Heart left ventricle (tissue), 16 donors: ENCODE measurements around the gene GREB1. TPM values are rescaled to one million over a fixed set of nuclear protein-coding genes. Genes with fewer than 3 reads are reported as not detected.

Experiments
- ATAC-seq, 4 donors: fragments of 200-7000 bp; cut with Tn5 transposase; one replicate each; pipeline ENCODE4 v1.9.1; 2020 to 2022; ENCODE audit warnings: moderate library complexity in 4 of 4, mild to moderate bottlenecking in 3 of 4, moderate number of reproducible peaks in 1 of 4
- DNase-seq, 5 donors: peaks; one replicate each; pipeline ENCODE4 v3.0.0-alpha.2; 2020
- H3K27ac ChIP-seq, 12 donors: fragments of 200-600 bp; sonication (generic) in 4 of 12; one replicate each; pipeline versions ENCODE4 v1.5.0 to v1.8.0; 2016 to 2022; ENCODE audit warnings: mild to moderate bottlenecking in 2 of 12
- H3K27me3 ChIP-seq, 9 donors: fragments of 200-600 bp; sonication (generic) in 2 of 9; one replicate each; pipeline versions ENCODE4 v1.5.1 to v1.8.0; 2016 to 2022; ENCODE audit warnings: mild to moderate bottlenecking in 3 of 9
- H3K36me3 ChIP-seq, 9 donors: fragments of 200-600 bp; sonication (generic) in 2 of 9; one replicate each; pipeline versions ENCODE4 v1.5.0 to v1.8.0; 2018 to 2022; ENCODE audit warnings: mild to moderate bottlenecking in 2 of 9
- H3K4me1 ChIP-seq, 12 donors: fragments of 200-600 bp; sonication (generic) in 4 of 12; one replicate each; pipeline versions ENCODE4 v1.5.0 to v1.8.0; 2016 to 2022; ENCODE audit warnings: mild to moderate bottlenecking in 3 of 12
- H3K4me3 ChIP-seq, 12 donors: fragments of 200-600 bp; sonication (generic) in 4 of 12; one replicate each; pipeline versions ENCODE4 v1.5.0 to v1.8.0; 2017 to 2022; ENCODE audit warnings: mild to moderate bottlenecking in 9 of 12, moderate library complexity in 4 of 12
- H3K9me3 ChIP-seq, 12 donors: fragments of 200-600 bp; sonication (generic) in 4 of 12; one replicate each; pipeline versions ENCODE4 v1.5.0 to v1.8.0; 2016 to 2022; ENCODE audit warnings: mild to moderate bottlenecking in 1 of 12
- POLR2A ChIP-seq, 2 donors: fragments of 450-650 bp; IDR thresholded peaks; one replicate each; pipeline ENCODE4 v1.6.1; 2017; ENCODE audit warnings: antibody characterized with exemption in 2 of 2, mild to moderate bottlenecking in 2 of 2, moderate library complexity in 2 of 2
- WGBS, 4 donors: extraction: QIAGEN DNeasy Blood & Tissue Kit in 2 of 4; methylation state at CpG; one replicate each; pipeline versions ENCODE4 v1.1.5 to v1.1.7; 2013 to 2018; 5-methylcytosine and 5-hydroxymethylcytosine counted together
- intact Hi-C, 10 donors: fragments of 100-400 bp; cut with DNase I; formaldehyde crosslinking; loops; one replicate each; pipeline versions ENCODE4 v1.11.1 to v1.14.2; 2022
- polyA plus RNA-seq, 2 donors: library from polyadenylated mRNA; stranded (reverse); fragments of 200-250 nt; gene quantifications; one replicate each; pipeline ENCODE4 v1.2.3, GENCODE V29; 2013
- total RNA-seq, 9 donors: library from RNA; depleted of rRNA in 2 of 9; stranded (reverse); fragments of >200 nt in 2 of 9; fragmentation: NEBNext Ultra II Directional in 3 of 9; extraction: Animal tissue kit (Norgen Biotek cat#: 25700) in 3 of 9; gene quantifications; one replicate each; pipeline versions ENCODE4 v1.1.0 to v1.2.4, GENCODE V29; 2016 to 2023
- TF ChIP-seq, protein P1 (sequence below), 12 donors: fragments of 200-600 bp; sonication (generic) in 4 of 12; IDR thresholded peaks; one replicate each; pipeline versions ENCODE4 v1.5.0 to v1.8.0; 2018 to 2022; ENCODE audit warnings: antibody characterized with exemption in 12 of 12, mild to moderate bottlenecking in 5 of 12
- donor health status: ischemic (EF 13 %, LVEDD 7.1; RV severe dilation, severe dysfunction).
- donor health status: healthy with polysubstance abuse.
- donor health status: DM: no; HTN: yes; CAD: no.
- donor health status: DM: no; HTN: no; CAD: no.
- donor health status: ischemic (EF 25% LVEDD 6.9; RV normal size, moderate dysfunction).
- donor health status: ischemic (EF 25% LVEDD 5.7; RV mildly dilated, moderate dysfunction).
- donor health status: healthy.
- donor health status: DM: yes; HTN: yes; CAD: no.
- donor health status: ischemic (EF 35%, LVEDD 5.7; RV mildly dilated, moderate dysfunction).
- donor health status: nonischemic (EF 11% LVEDD 7.7; RV severe dilation, severe dysfunction).
- donor health status: DM: yes; HTN: yes; CAD: no.
- donor health status: PGD.
- donor health status: ischemic (EF 29% LVEDD 5.4; RV normal size, mild dysfunction).
- donor health status: nonischemic (EF 23%, LVEDD 6.1; RV moderate dilation, normal function).

The GREB1 gene
- total and polyA plus RNA-seq, 11 donors: 1.4 to 11.5 (median 5.6) TPM

DNA sequence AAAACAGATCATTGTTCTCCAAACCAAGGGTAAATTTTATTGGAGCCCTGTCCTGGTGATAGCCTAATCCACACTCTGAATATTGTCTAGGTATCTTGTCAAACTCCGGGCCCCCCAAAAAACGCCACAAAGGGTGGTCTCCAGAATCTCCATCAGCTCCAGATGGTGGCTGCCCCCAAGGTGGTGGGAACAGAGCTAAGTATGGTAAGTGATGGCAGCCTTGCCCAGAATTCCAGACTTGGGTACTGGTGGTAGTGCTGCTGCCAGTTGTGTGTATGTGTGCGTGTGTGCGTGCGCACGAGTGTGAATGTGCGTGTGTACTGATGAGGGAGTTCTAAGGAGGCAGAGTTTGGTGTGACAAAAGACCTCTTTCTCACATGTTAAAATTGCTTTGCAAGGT lies 51.2 kb downstream of the GREB1 start:
- H3K36me3 ChIP-seq: no peaks in the 10 kb centered on the region
- H3K9me3 ChIP-seq: no peaks in the 10 kb centered on the region
- 94 to 96% (median 95%) methylated on average over 7 of the region's 7 CpGs for WGBS, 4 donors
- no peak overlapping the region for H3K4me3 ChIP-seq
- TF ChIP-seq, protein P1, sequence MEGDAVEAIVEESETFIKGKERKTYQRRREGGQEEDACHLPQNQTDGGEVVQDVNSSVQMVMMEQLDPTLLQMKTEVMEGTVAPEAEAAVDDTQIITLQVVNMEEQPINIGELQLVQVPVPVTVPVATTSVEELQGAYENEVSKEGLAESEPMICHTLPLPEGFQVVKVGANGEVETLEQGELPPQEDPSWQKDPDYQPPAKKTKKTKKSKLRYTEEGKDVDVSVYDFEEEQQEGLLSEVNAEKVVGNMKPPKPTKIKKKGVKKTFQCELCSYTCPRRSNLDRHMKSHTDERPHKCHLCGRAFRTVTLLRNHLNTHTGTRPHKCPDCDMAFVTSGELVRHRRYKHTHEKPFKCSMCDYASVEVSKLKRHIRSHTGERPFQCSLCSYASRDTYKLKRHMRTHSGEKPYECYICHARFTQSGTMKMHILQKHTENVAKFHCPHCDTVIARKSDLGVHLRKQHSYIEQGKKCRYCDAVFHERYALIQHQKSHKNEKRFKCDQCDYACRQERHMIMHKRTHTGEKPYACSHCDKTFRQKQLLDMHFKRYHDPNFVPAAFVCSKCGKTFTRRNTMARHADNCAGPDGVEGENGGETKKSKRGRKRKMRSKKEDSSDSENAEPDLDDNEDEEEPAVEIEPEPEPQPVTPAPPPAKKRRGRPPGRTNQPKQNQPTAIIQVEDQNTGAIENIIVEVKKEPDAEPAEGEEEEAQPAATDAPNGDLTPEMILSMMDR (IDR thresholded peaks at IDR 0.05): no peak
- TF ChIP-seq POLR2A (IDR thresholded peaks at IDR 0.05): no peak
- H3K27ac ChIP-seq: no peak overlapping the region
- DNase-seq: no peak
- intact Hi-C loops: loop anchor here in 7 of 10 donors (2.0 to 10.0 kb wide), 5 partner anchors 106 to 750 kb away; a partner anchor contains a TSS
- no peaks in the 10 kb centered on the region for H3K27me3 ChIP-seq
- peaks cover 0 to 18% (median 6%) of the 10 kb centered on the region in 12 donors for H3K4me1 ChIP-seq
- no peak for ATAC-seq

GRCh38 chr2:11588228-11589110 lies 54.6 kb downstream of the GREB1 start:
- Histone ChIP-seq H3K4me3 (no peak overlapping the region), H3K27me3 (no peaks in the 10 kb centered on the region), H3K9me3 (no peaks in the 10 kb centered on the region), H3K36me3 (no peaks in the 10 kb centered on the region), H3K27ac (no peak overlapping the region), H3K4me1 (peaks cover 0 to 10% (median 6%) of the 10 kb centered on the region in 12 donors)
- WGBS, 4 donors: 89 to 92% (median 90%) methylated on average over 21 of the region's 21 CpGs
- DNase-seq (no peak), ATAC-seq (no peak)
- intact Hi-C loops: loop anchor here in 6 of 10 donors (5.0 to 10.0 kb wide), 4 partner anchors 354 to 754 kb away; a partner anchor contains a TSS
- TF ChIP-seq, protein P1 (IDR thresholded peaks at IDR 0.05): no peak
- TF ChIP-seq POLR2A (IDR thresholded peaks at IDR 0.05): no peak

DNA sequence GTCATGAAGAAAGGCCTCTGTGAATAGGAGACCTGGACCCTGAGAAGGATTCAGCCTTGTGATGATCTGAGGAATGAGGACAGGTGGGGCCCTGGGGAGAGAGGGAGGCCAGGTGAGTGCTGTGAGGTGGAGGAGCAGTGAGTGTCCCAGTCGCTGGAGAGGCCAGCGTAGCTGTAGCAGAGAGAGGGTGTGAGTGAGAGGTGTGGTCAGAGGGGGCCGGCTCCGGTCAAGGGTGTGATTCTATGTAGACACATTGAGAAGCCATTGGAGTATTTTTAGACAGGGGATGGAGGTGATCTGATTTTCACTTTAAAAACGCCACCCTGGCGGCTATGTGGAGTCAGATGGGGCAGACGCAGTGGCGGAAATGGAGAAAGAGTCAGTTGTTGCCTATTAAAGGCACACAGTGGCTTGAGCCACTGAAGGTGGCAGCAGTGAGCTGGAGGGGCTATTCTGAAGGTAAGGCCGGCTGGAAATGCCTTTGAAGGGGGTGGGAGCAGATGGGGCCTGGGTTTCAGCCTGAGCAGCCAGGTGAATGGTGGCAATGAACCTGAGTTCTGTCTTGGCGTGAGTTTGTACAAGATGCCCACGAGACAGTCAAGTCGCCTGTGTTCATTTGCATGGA lies 55.6 kb downstream of the GREB1 start:
- ATAC-seq (no peak), DNase-seq (no peak)
- H3K27ac ChIP-seq: no peak overlapping the region
- WGBS, 4 donors: 87 to 89% (median 88%) methylated on average over 12 of the region's 12 CpGs
- no peaks in the 10 kb centered on the region for H3K9me3 ChIP-seq
- TF ChIP-seq POLR2A (IDR thresholded peaks at IDR 0.05): no peak
- TF ChIP-seq, protein P1 (IDR thresholded peaks at IDR 0.05): no peak
- intact Hi-C loops: loop anchor here in 6 of 10 donors (5.0 to 10.0 kb wide), 4 partner anchors 355 to 755 kb away; a partner anchor contains a TSS
- H3K27me3 ChIP-seq: no peaks in the 10 kb centered on the region
- no peak overlapping the region for H3K4me3 ChIP-seq
- H3K4me1 ChIP-seq: peaks cover 0 to 2% (median 0%) of the 10 kb centered on the region in 12 donors
- H3K36me3 ChIP-seq: no peaks in the 10 kb centered on the region

DNA sequence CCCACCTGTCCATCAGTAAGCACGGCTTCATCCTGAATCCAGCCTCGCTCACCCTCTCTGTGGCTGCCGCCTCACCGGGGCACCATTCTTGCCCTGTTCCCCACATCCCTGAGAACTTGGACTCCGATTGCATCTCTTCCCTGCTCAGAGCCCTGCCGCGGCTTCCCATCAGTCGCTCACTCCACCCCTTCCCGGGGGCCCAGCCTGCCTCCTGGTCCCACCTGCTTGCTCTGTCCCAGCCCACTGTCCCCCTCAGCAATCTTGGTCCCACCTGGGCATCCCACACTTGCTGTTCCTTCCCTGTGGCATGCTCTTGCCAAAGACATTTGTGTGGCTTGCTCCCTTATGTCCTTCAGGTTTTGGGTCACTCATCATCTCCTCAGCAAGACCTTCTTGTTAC lies 56.3 kb downstream of the GREB1 start:
- no peak overlapping the region for H3K27ac ChIP-seq
- no peaks in the 10 kb centered on the region for H3K4me1 ChIP-seq
- no peaks in the 10 kb centered on the region for H3K36me3 ChIP-seq
- ATAC-seq (no peak), DNase-seq (no peak)
- 89 to 97% (median 95%) methylated on average over 9 of the region's 9 CpGs for WGBS, 4 donors
- H3K4me3 ChIP-seq: no peak overlapping the region
- no peaks in the 10 kb centered on the region for H3K9me3 ChIP-seq
- TF ChIP-seq POLR2A (IDR thresholded peaks at IDR 0.05): no peak
- TF ChIP-seq, protein P1 (IDR thresholded peaks at IDR 0.05): no peak
- intact Hi-C loops: no loop called here
- H3K27me3 ChIP-seq: no peaks in the 10 kb centered on the region
